CD4-positive, alpha-beta T cell treated with Interleukin-4 for 1 hour (primary cell): ENCODE data around the gene ASB10.

Experiments used
- DNase-seq, 2 donors: peaks; one replicate each; pipeline ENCODE4 v3.0.0-alpha.2; 2020 to 2022

The ASB10 gene

DNA sequence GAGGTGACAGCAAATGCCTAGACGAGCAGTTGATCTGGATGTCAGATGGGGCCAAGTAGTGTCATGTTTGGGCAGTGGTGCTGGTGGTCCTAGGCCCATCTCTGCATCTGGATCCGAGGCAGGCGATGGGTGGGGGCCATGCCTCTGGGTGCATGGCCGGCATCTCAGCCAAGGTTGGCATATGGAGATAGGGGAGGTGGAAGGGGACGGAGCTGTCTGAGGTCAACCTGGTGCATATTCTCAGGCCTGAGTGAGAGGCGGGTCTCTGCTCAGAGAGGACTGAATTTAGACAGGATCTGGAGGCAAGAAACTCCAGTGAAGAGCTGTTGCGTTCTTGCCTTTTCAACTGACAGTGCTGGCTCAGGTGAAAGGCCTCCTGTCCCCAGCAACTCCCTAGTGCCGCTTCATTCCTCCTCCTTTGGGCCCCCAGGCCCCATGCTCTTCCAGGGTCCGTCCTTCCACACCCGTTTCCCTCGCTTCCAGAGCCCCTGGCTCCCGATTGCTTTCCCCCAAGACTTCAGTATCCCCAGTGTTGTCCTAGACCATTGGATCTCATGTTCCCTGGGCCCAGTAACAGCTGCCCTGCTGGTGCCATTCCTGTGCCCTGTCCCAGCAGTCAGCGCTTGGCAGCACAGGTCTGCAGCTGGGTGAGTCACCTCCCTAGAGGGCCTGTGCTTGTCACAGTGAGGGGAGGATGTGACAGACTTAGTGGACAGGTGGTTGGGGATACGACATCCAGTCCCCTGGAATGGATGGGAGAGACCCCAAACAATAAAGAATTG, 52.1 kb downstream of the ASB10 start:
- DNase-seq, result no peak

DNA sequence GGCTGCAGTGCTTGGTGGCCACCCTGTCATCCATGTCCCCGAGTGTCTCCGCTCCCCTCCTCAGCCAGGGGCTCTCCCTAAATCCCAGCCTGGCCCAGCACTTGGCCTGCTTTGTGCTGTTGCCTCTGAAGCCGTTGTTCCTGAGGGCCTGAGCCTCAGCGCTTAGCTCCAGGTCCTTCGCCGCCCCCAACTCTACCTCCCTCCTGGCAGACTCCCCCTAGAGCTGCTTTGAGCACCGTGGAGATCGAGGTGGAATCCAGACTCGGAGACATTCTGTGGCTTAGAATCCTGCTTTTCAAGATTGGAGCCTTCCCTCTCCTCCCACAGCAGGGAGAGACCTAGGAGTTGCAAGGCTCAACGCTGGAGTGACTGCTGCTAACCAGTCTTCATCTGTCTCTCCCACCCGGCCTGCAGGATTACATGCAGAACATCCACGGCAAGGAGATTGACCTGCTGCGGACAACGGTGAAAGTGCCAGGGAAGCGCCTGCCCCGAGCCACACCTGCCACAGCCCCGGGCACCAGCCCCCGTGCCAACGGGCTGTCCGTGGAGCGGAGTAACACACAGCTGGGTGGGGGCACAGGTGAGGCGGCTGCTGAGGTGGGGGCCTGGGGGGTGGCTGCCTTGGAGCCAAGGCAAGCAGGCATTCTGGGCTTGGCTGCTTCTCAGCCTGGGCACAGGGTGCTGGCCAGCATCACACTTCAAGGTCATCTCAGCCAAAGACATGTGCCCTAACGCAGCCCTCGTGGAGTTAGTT, 52.9 kb downstream of the ASB10 start:
- no peak for DNase-seq

DNA sequence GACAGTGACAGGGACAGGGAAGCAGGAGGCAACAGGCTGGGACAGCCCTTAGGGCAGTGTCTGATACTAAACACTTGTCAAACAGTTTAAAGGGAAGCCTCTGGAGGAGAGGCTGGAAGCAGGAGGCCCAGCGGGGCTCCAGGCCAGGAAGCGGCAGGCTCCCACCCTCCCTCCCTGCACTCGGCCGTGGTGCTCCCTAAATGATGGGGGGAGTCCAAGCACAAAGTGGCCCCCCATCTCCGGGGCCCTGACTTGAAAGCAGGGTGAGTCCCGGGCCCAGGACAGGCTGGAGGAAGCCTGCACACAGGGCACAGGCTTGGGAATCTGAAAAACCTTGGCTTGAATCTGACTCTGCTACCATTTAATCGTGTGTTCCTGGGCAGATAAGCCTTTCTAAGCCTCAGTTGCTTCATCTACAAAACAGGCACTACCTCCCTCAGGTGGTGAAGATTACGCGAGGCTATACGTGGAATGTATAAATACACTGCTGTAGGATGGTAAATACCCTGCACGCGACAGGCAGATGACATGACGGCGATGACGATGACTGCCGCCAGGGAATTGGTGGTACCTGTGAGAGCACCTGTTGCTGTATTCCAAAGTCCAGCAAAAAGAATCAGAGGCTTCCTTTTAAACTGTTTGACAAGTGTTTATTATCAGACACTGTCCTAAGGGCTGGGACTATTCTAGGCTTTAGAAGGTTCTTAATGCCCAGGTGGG, 53.6 kb downstream of the ASB10 start:
- DNase-seq, result no peak

DNA sequence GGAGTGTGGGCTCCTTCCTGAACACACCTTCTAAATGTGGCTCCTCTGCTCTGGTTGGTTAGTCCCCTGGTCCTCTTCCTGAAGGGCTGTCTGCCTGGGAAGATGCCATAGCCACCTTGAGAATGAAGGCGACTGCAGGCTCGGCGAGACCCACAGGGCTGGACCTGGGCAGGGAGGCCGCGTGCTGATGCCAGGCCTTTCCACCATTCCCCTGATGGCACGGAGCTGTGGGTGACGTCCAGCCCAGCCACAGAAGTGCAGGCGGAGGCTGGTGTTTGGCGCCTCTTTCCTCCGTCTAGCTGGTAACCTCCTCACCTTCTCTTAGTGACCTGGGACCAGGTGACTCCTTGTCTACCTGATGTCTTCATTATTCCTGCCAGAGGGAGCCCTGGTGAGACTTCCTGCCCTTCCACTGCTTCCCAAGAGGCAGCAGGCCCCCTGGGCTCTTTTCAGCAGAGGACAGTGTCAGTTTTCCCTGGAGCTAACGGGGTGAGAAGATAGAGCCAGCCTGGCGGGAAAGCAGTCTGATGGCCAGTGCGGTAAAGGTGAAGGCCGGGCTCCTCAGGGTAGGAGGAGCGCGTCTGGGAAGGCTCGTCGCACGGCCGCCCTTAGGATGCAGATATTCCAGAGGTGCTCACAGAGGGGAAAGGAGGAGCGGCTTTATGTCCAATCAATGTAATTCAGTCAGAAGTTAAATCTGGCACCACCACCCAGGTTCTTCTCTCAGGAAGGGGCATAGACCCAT, 54.4 kb downstream of the ASB10 start:
- no peak for DNase-seq

DNA sequence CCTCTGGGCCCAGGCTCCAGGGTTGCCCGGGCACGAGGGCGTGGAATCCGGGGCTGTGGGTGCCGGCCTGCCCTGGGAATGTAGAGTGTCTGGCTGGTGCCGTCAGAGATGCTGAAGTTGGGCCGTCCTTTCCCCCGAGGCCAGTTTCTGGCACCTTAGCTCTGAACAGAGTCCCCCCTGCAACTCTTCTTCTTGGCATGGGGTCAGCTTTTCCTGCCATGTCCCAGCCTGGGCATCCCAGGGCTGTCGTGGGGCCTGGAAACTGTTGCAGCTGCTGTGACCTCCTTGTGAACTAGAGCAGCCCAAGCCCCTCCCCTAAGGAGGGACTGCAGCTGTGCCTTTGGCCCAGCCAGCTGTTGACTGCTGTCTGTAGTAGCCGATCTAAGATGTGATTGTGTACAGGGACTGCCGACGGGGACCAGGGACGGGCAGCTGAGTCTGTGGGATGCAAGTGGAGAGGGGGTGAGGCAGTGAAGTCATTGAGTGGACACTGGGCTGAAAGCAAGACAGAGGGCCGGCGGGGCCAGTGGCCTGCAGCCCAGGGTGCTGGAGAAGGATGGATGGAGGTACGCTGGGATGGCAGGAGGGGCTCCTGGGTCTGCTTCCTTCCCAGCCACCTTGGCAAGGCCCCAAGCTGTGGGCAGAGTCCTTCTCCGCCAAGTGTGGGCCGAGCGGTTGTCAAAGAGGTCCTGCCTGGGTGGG, 55.3 kb downstream of the ASB10 start:
- DNase-seq, result no peak

DNA sequence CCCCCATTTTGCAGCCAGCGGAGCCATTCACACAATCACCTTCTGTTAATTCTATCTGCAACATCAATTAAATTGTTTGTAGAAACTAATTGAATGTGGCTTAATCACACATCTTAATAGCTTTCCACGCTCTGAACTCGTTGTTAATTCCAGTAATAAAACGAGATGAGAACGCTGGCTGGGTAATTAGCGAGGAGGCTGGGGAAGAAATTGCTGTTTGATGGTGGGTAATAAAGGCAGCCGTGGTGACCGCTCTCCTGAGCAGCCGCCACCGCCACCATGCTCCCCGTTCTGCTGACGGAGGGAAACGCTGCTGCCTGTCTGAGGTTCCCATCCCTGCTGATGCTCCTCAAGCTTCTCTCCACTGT, 55.8 kb downstream of the ASB10 start:
- no peak for DNase-seq

DNA sequence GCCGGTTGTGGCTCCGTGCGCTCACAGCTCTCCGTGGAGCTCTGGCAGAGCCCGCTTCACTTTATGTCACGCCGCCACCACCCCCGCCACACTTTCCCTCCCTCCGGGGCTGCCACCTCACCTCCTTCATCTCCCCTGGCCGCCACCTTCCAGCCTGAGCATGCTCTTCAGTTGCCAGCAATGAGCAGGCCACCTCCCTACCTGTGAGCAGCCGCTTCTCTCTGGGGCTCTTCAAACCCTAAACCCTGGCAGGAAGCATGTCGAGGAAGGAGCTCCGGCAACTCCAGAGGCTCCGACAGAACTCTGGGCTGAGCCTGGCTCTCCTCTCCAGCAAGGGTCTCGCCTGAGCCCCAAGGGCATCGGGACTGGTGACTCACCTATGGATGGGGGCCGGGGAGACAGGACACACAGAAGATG, 56.3 kb downstream of the ASB10 start:
- DNase-seq, result no peak

DNA sequence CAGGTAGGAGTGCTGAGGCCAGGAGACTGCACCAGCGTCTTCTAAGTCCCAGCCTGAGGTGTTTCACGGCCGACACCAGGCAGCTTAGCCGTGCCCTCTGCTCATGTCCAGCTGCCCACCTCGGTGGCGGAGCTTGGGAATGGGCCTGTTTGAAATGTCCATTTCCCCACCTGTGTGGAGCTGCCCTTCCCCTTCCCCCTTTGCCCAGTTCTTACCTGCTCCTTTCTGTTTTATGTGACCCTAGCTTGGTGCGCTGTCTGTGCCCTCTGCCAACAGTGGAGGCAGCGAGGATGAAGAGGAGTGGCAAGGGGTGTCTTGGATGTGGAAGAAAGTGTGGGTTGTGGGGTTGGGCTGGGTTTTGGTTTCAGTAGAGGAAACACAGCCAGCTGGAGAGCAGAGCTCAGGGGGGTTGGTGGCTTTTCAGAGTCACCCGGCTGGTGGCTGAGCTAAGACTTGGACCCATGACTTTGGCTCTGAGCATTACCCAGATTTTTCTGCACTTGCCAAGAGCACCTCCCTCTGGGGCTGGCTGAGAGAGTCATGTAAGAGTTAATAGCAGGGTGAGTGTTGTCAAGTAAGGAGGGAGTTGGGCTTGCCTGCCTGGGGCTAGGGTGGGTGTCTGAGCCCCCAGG, 57.0 kb downstream of the ASB10 start:
- DNase-seq, result no peak

DNA sequence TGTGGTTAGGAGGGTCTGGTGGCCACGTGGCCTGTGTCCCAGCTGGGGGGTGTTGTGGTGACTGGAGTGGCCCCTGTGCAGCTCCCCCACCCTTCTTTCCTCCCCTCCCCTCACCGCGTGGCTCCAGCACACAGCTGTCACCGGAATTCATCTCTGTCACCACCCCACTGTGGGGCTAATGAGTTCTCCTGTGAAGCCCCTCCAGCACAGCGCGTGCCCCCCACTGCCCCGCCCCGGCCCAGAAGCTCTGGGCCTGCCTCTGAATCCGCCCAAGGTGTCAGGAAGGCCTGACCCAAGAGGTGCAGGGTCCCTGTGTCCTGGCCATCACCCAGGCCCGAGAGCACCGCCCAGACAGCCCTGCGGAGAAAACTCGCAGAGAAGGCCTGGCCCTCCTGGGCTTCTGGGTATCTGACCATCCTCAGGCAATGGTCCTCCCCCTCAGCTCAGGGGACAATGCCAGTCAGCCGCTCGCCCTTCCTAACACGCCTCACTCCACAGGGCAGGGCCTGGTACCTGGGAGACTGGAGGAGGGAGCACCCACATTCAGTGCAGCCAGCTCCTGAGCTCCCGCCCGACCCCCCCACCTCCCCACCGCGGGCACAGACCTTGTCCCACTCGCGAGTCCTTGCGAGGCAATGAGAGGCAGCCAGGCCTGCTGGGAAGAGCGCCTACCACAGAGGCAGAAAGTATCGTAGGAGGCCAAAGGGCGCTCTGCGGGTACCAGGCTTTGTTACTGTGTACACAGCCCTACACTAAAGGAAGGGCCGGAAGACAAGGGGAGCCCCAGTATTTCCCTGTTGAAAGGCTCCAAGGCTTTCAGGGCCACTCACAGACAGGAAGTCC, 57.7 kb downstream of the ASB10 start:
- no peak for DNase-seq

DNA sequence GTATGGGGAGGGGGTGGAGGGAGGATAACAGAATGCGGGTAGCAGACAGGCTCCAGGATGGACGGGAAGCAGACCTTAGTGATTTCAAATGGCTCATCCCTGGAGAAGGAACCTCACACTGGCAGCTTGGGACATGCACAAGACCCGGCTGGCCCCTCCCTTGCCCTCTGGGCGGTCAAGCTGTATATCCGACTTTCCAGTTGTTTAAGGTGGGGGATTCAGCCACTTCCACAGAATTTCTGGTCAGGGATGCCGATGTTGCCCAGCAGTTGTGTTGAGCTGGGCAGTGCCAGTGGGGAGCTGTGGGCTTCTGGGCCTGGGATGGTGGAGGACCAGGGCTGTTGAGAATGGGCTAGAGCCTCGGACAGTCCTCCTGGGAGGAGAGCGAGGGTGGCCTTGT, 58.3 kb downstream of the ASB10 start:
- DNase-seq, result no peak

DNA sequence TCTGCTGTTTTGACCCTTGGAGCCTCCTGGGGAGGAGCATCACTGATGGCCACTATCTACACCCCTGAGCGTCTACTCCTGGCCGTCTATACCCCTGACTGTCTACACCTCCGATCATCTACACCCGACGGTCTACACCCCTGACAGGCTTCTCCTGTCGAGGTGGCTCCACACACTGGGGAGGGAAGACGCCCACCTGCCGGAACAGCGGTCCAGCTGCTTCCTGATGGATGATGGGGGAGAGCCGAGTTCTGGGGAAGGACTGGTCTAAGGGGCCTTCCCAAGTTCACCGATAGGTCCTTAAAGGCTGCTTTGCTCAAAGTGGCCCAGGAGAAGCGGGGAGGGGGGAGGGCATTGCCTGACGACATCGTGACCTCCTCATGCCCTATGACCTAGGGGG, 58.9 kb downstream of the ASB10 start:
- DNase-seq, result no peak

DNA sequence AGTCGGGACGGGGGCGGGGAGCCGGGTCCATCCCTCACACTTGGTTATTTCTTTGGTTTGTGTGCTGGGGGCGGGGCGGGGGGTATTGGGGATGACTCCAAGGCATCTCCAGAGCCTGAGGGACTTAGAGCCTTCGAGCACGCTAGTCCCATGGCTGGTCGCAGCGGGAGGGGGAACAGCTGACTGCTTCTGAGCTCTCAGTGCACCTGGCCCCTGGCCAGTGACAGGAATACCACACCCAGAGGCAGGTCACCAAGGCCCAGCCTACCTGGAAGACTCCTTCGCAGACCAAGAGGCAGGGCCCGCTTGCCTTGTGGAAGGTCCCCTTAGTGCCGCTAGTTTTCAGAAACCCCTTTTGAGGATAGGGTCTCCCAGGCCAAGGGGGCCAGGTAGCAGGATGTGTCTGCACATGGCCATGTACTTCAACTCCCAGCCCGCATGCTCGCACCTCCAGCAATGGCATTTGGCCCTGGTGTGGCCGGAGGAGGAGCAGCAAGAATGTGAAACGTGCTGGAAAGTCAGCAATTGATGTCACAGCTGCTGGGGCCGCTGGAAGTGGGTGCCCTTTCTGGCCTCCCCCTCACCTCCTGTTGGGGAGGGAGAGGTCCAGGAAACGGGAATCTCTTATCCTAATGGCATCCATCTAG, 60.4 kb downstream of the ASB10 start:
- no peak for DNase-seq

DNA sequence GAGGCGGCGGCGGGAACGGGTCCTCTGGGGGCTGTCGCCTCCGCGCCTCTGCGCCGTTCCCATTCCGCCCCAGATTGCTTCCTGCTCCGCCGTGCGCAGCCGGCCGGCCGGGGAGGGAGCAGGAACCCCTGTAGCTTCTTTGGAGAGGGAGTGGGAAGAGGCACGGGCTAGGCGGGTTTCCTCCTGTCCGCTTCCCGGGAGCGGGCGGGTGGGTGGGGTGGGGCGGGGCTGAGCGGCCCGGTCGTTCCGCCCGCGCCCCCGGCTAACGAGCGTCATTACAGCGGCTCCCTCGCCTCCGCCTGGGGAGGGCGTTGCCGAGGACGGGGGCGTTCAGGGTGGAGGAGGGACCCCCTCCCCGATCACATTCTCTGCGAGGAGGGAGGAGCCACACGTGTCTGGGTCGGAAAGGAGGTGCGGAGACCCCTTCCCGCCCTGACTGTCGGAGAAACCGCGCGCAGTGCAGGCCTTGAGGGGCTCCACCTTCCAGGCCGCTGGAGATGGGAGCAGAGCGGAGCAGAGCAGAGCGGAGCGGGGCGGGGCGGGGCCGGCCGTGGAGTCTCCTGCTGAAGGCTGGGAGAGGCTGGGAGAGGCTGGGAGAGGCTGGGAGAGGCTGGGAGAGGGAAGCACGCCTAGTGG, 61.1 kb downstream of the ASB10 start:
- no peak for DNase-seq
